ENCODE measurements around the gene COL6A2. TPM values are rescaled to one million over a fixed set of nuclear protein-coding genes. Genes with fewer than 3 reads are reported as not detected.

COL6A2 gene
- total RNA-seq, 2 experiments from 2014 or later, result 16.0 to 16.5 TPM

- no peak overlapping the region for H3K27ac Mint-ChIP-seq
- peaks cover 19% of the 10 kb centered on the region for H3K9me3 Mint-ChIP-seq
- H3K36me3 Mint-ChIP-seq, result peaks cover 21% of the 10 kb centered on the region
- H3K27me3 Mint-ChIP-seq, result peaks cover 4% of the 10 kb centered on the region
- H3K4me3 Mint-ChIP-seq, result no peak overlapping the region
- no peak for DNase-seq
- H3K4me1 Mint-ChIP-seq, result peaks cover 6% of the 10 kb centered on the region
Observed at GRCh38 chr21:46108827-46109312, 11.0 kb downstream of the COL6A2 start.

GRCh38 chr21:46109313-46110221 lies 11.7 kb downstream of the COL6A2 start:
- no peaks in the 10 kb centered on the region for H3K27me3 Mint-ChIP-seq
- H3K4me1 Mint-ChIP-seq, result peaks cover under 1% of the 10 kb centered on the region

GRCh38 chr21:46110499-46111192 lies 12.7 kb downstream of the COL6A2 start:
- Mint-ChIP-seq H3K27ac (no peak overlapping the region), H3K4me1 (no peaks in the 10 kb centered on the region), H3K27me3 (no peaks in the 10 kb centered on the region), H3K9me3 (peaks cover 13% of the 10 kb centered on the region), H3K36me3 (peaks cover 18% of the 10 kb centered on the region), H3K4me3 (no peak overlapping the region)
- DNase-seq, result no peak

More at GRCh38 chr21:46109313-46110221, 11.7 kb downstream of the COL6A2 start:
- peaks cover 18% of the 10 kb centered on the region for H3K36me3 Mint-ChIP-seq
- no peak for DNase-seq
- H3K9me3 Mint-ChIP-seq, result peaks cover 15% of the 10 kb centered on the region
- no peak overlapping the region for H3K4me3 Mint-ChIP-seq
- no peak overlapping the region for H3K27ac Mint-ChIP-seq

- Mint-ChIP-seq H3K4me3 (no peak overlapping the region), H3K9me3 (peaks cover 11% of the 10 kb centered on the region), H3K27me3 (no peaks in the 10 kb centered on the region), H3K27ac (no peak overlapping the region), H3K4me1 (no peaks in the 10 kb centered on the region), H3K36me3 (peaks cover 18% of the 10 kb centered on the region)
- no peak for DNase-seq
Observed at GRCh38 chr21:46111193-46111571, 13.3 kb downstream of the COL6A2 start.

- Mint-ChIP-seq H3K36me3 (peaks cover 18% of the 10 kb centered on the region), H3K27me3 (no peaks in the 10 kb centered on the region), H3K9me3 (peaks cover 9% of the 10 kb centered on the region), H3K4me3 (no peak overlapping the region), H3K27ac (no peak overlapping the region), H3K4me1 (no peaks in the 10 kb centered on the region)
- no peak for DNase-seq
Observed at GRCh38 chr21:46111857-46112724, 14.2 kb downstream of the COL6A2 start.

- no peak overlapping the region for H3K27ac Mint-ChIP-seq
- DNase-seq, result no peak
- H3K9me3 Mint-ChIP-seq, result peaks cover 4% of the 10 kb centered on the region
- peaks cover 15% of the 10 kb centered on the region for H3K36me3 Mint-ChIP-seq
- no peak overlapping the region for H3K4me3 Mint-ChIP-seq
- H3K27me3 Mint-ChIP-seq, result no peaks in the 10 kb centered on the region
- H3K4me1 Mint-ChIP-seq, result no peaks in the 10 kb centered on the region
Observed at GRCh38 chr21:46112725-46113215, 14.9 kb downstream of the COL6A2 start.

GRCh38 chr21:46113497-46114176 lies 15.7 kb downstream of the COL6A2 start:
- Mint-ChIP-seq H3K4me1 (no peaks in the 10 kb centered on the region), H3K27me3 (no peaks in the 10 kb centered on the region), H3K36me3 (peaks cover 10% of the 10 kb centered on the region), H3K9me3 (no peaks in the 10 kb centered on the region), H3K4me3 (no peak overlapping the region), H3K27ac (no peak overlapping the region)
- DNase-seq, result no peak

- no peak for DNase-seq
- Mint-ChIP-seq H3K36me3 (peaks cover 10% of the 10 kb centered on the region), H3K4me1 (no peaks in the 10 kb centered on the region), H3K27ac (no peak overlapping the region), H3K9me3 (no peaks in the 10 kb centered on the region), H3K27me3 (no peaks in the 10 kb centered on the region), H3K4me3 (no peak overlapping the region)
Observed at GRCh38 chr21:46114963-46115362, 17.1 kb downstream of the COL6A2 start.

- Mint-ChIP-seq H3K4me1 (no peaks in the 10 kb centered on the region), H3K36me3 (peaks cover 10% of the 10 kb centered on the region), H3K4me3 (no peak overlapping the region), H3K27ac (no peak overlapping the region), H3K9me3 (no peaks in the 10 kb centered on the region), H3K27me3 (no peaks in the 10 kb centered on the region)
- DNase-seq, result no peak
Observed at GRCh38 chr21:46115441-46116188, 17.7 kb downstream of the COL6A2 start.

- no peak for DNase-seq
- no peak overlapping the region for H3K4me3 Mint-ChIP-seq
Observed at GRCh38 chr21:46116189-46116775, 18.4 kb downstream of the COL6A2 start.

GRCh38 chr21:46116776-46117585 lies 19.1 kb downstream of the COL6A2 start:
- H3K27ac Mint-ChIP-seq, result no peak overlapping the region

More at GRCh38 chr21:46116189-46116775, 18.4 kb downstream of the COL6A2 start:
- H3K27ac Mint-ChIP-seq, result no peak overlapping the region
- no peaks in the 10 kb centered on the region for H3K4me1 Mint-ChIP-seq
- peaks cover 10% of the 10 kb centered on the region for H3K36me3 Mint-ChIP-seq
- H3K9me3 Mint-ChIP-seq, result no peaks in the 10 kb centered on the region
- no peaks in the 10 kb centered on the region for H3K27me3 Mint-ChIP-seq

GRCh38 chr21:46117586-46118315 lies 19.8 kb downstream of the COL6A2 start:
- DNase-seq, result no peak
- Mint-ChIP-seq H3K4me3 (no peak overlapping the region), H3K27me3 (no peaks in the 10 kb centered on the region), H3K4me1 (no peaks in the 10 kb centered on the region), H3K36me3 (peaks cover 10% of the 10 kb centered on the region), H3K27ac (no peak overlapping the region), H3K9me3 (no peaks in the 10 kb centered on the region)

More at GRCh38 chr21:46116776-46117585, 19.1 kb downstream of the COL6A2 start:
- Mint-ChIP-seq H3K4me1 (no peaks in the 10 kb centered on the region), H3K27me3 (no peaks in the 10 kb centered on the region), H3K4me3 (no peak overlapping the region), H3K9me3 (no peaks in the 10 kb centered on the region), H3K36me3 (peaks cover 10% of the 10 kb centered on the region)
- no peak for DNase-seq
